ENCODE results near the gene SNX25. TPM values are rescaled to one million over a fixed set of nuclear protein-coding genes. Genes with fewer than 3 reads are reported as not detected.

The SNX25 gene
- total RNA-seq, 4 donors from 2014 or later = 7.1 to 113 (median 20.9) TPM

DNA sequence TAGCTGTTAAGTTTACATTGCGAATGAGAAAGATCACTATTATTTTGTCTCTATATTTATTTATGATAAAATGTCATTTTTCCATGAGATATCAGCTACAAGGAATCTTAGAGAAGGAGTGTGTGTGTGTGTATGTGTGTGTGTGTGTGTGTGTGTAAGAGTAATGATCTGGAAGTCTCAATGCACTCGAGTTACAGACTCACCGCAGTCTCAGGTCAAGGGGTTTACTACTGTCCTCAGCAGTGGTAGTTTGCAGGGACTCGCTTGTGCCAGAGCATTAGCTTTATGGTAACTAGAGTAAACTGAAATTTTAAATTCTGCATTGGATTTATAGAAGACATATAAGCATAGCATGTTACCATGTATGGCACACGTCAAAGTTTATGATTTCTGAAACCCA lies 155.5 kb downstream of the SNX25 start:
- no peak overlapping the region for H3K27ac ChIP-seq
- DNase-seq = no peak
- no peaks in the 10 kb centered on the region for H3K36me3 ChIP-seq
- H3K4me3 ChIP-seq = no peak overlapping the region
- no peaks in the 10 kb centered on the region for H3K27me3 ChIP-seq
- H3K4me1 ChIP-seq = no peaks in the 10 kb centered on the region
- intact Hi-C loops (cut with DNase I; ENCODE audit: low total_unique reads) = no loop called here
- H3K9me3 ChIP-seq = no peaks in the 10 kb centered on the region
- no peak for TF ChIP-seq POLR2A (IDR thresholded peaks at IDR 0.05)
- TF ChIP-seq CTCF (IDR thresholded peaks at IDR 0.05) = no peak

DNA sequence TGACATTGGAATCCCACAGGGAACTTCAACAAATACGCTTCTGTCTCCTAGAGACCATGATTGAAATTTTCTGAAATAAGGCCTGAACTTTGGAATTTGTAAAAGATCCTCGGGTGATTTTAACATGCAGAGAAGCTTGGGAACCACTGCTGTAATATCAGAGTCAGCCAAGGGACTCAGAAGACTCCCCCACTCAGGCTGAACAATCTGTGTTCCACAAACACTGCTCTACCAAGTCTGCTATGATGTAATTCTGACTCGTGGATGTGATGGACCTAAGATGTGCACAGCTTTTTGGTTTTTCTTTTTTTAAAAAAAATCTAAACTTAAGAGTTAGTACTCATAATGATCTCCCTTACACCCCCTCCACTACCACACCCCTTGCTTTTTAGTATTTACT lies 160.3 kb downstream of the SNX25 start:
- no peak for DNase-seq
- intact Hi-C loops (cut with DNase I; ENCODE audit: low total_unique reads) = no loop called here
- TF ChIP-seq POLR2A (IDR thresholded peaks at IDR 0.05) = no peak
- no peak for TF ChIP-seq CTCF (IDR thresholded peaks at IDR 0.05)
- H3K9me3 ChIP-seq = no peaks in the 10 kb centered on the region
- H3K27ac ChIP-seq = no peak overlapping the region
- no peak overlapping the region for H3K4me3 ChIP-seq
- no peaks in the 10 kb centered on the region for H3K27me3 ChIP-seq
- no peaks in the 10 kb centered on the region for H3K4me1 ChIP-seq
- no peaks in the 10 kb centered on the region for H3K36me3 ChIP-seq

GRCh38 chr4:185370268-185370949 lies 161.0 kb downstream of the SNX25 start:
- Histone ChIP-seq H3K36me3 (no peaks in the 10 kb centered on the region), H3K27ac (no peak overlapping the region), H3K27me3 (no peaks in the 10 kb centered on the region), H3K9me3 (no peaks in the 10 kb centered on the region), H3K4me1 (no peaks in the 10 kb centered on the region), H3K4me3 (no peak overlapping the region)
- intact Hi-C loops (cut with DNase I; ENCODE audit: low total_unique reads) = no loop called here
- no peak for TF ChIP-seq POLR2A (IDR thresholded peaks at IDR 0.05)
- TF ChIP-seq CTCF (IDR thresholded peaks at IDR 0.05) = no peak
- no peak for DNase-seq

DNA sequence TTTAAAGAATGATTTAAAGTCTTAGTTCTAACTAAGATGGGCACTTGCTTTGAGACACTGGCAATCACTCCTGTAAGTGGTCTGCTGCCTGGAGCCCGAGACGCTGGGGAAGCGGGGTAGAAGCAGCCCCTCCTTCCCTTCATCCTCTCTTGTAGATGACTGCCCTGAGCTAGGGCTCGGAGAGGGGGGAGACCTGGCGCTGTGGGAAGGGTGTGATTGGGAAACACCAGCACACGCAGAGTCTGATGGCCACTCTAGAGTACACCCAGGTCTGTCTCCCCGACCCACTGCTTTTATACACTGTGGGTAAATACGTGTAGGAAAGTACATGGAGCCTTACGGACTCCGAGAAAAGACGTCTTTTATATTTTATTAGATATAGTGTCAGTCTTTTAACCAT lies 162.3 kb downstream of the SNX25 start:
- DNase-seq = no peak
- no peak overlapping the region for H3K4me3 ChIP-seq
- H3K9me3 ChIP-seq = no peaks in the 10 kb centered on the region
- TF ChIP-seq POLR2A (IDR thresholded peaks at IDR 0.05) = no peak
- TF ChIP-seq CTCF (IDR thresholded peaks at IDR 0.05) = no peak
- H3K36me3 ChIP-seq = no peaks in the 10 kb centered on the region
- intact Hi-C loops (cut with DNase I; ENCODE audit: low total_unique reads) = no loop called here
- no peaks in the 10 kb centered on the region for H3K4me1 ChIP-seq
- H3K27ac ChIP-seq = no peak overlapping the region
- no peaks in the 10 kb centered on the region for H3K27me3 ChIP-seq

DNA sequence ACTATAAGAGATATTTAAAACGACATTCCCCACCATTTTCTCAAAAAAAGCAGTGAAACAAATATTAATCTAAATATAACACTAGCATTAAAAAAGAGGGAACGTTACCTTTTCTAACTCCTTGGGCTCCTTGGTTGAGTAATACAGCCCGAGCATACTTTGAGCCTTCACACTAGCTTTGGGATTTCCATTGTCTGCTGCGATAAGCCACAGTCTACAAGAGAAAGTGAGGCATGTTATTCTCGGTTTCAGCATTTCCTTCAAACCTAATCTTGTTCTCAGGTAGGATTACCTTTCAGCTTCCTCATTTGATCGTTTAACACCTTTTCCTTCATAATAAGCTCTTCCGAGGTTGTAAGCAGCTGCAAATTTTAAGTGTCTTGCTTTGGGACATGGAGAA lies 164.6 kb downstream of the SNX25 start:
- H3K27ac ChIP-seq = no peak overlapping the region
- intact Hi-C loops (cut with DNase I; ENCODE audit: low total_unique reads) = no loop called here

More for the DNA sequence above, 164.6 kb downstream of the SNX25 start:
- Histone ChIP-seq H3K9me3 (no peaks in the 10 kb centered on the region), H3K36me3 (no peaks in the 10 kb centered on the region), H3K4me1 (no peaks in the 10 kb centered on the region), H3K4me3 (no peak overlapping the region), H3K27me3 (no peaks in the 10 kb centered on the region)
- no peak for DNase-seq
- TF ChIP-seq POLR2A (IDR thresholded peaks at IDR 0.05) = no peak
- no peak for TF ChIP-seq CTCF (IDR thresholded peaks at IDR 0.05)
